Putamen (tissue), 1 donor: ENCODE data around the gene SLC22A31.

Source experiments
- DNase-seq: peaks from one replicate; pipeline ENCODE4 v3.0.0-alpha.2; 2016; ENCODE audit warnings: low spot score

The SLC22A31 gene

GRCh38 chr16:89149386-89149785 is 51.0 kb downstream of the SLC22A31 start:
- no peak for DNase-seq

GRCh38 chr16:89147085-89147817 is 53.1 kb downstream of the SLC22A31 start:
- no peak for DNase-seq

GRCh38 chr16:89146211-89147005 is 53.9 kb downstream of the SLC22A31 start:
- DNase-seq, result no peak
